RCC 7860 (cell line): ENCODE measurements around the gene NETO1.
A peak's percentile ranks its signal among the peaks of the same experiment; 100 is the strongest.

ENCODE experiments used
- DNase-seq: peaks from one replicate; pipeline ENCODE4 v3.0.0-alpha.2; 2015; ENCODE audit warnings: low spot score
- FAIRE-seq: peaks from 2 replicates; lab custom pipeline; 2012; peaks lifted over from hg19 to GRCh38; lab: Jason Lieb, UNC

NETO1 gene

DNA sequence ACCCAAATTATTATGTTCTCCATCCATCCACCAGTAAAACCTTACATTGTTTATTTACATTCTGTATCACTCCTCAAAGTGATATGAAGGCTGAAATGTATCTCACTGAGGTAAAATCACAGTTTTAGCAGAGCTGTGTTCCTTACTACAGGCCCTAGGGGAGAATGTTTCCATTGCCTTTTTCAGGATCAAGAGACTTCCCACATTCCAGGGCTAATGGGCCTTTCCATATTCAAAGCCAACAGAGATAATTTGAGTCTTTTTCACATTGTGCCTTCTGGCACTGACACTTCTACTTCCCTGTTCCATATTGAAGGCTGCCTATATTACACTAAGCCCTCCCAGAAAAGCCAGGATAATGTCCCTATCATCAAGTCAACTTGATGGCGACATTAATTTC lies 20.0 kb downstream of the NETO1 start:
- no peak for DNase-seq
- no peak for FAIRE-seq

DNA sequence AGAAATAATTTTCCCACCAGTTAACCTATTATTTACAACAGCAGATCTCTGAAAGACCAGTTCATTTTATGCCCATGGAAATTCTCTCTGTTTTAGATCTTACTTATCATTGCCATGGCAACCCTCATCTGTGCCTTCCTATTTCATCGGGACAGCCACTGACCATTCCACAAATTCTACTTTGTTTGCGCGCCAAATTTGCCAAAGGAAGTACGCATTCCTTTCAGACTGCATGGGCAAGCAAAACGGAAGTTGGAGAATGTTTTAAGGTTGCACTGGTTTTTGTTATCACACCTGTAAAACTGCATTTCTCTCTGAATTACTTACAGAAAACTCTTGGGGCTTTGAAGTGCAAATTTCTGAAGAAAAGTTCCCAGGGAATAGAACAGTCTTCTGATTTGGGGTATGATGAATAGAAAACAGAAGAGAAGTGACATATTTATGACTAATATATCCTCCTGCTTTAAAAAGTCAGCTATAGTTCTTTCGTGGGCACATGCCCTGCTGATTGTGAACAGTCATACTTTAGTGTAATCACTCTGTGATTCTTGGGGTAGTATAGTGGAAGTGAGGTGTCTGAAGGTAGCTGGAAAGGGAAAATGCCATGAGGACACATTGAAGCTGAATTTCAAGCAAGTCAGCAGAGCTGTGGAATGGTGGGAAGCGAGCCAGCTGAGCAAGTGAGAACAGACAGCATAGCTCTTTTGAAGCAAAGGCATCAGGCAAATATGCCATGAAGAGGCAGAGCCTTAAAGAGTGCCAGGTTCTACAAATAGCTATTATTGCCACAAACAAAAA lies 20.9 kb downstream of the NETO1 start:
- FAIRE-seq (no peak), DNase-seq (no peak)

DNA sequence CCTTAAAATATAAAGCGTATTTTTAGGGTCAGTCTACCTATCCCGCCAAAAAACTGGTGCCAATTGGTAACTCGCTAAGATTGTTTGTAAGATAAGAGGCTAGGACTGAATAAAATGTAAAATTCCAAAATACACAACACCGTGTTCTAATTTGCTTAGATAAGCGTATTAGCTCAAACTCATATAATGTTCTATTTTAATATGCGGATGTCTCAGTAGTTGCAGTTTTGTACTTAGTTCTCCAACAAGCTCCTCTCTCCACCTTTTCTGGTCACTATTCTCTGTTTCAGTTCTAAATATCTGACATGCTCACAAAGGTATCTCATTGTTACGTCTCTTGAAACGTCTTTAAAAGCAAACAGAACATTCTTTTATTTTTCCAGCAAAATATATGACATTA lies 24.0 kb downstream of the NETO1 start:
- DNase-seq (no peak), FAIRE-seq (no peak)

DNA sequence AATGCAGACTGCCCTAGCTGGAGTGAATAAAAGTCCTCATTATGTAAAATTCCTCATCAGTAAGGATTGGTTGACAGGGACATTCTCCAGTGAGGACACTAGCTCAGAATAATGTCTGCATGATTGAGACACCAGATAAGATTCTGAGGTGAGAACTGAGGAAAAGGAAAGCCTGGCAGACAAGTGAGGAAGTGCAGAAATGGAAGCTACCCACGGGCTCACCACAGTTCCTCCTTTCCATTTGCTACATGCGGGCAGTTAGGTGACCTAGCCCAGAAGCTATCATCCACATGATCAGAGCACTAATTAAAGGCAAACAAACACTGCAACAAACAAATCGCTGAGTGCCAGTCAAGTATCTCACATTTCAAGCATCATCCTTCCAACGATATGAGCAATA lies 27.7 kb downstream of the NETO1 start:
- FAIRE-seq (no peak), DNase-seq (no peak)

DNA sequence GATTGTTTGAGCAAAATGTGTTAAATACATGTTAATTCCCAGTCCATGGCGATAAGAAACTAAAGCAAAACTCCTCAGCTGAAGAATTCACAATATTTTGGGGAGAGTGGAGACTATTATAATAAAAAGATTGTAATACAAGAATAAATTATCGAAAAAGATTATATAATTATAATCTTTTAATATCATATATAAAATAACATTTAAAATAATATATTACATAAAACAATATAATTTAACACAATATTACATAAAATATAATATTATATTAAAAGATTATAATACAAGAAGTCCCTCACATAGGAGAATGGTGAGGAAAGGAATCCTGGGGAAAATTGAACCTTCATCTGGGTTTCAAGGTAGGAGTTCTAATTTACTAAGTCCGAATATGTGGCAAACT lies 33.1 kb downstream of the NETO1 start:
- FAIRE-seq (no peak), DNase-seq (no peak)

DNA sequence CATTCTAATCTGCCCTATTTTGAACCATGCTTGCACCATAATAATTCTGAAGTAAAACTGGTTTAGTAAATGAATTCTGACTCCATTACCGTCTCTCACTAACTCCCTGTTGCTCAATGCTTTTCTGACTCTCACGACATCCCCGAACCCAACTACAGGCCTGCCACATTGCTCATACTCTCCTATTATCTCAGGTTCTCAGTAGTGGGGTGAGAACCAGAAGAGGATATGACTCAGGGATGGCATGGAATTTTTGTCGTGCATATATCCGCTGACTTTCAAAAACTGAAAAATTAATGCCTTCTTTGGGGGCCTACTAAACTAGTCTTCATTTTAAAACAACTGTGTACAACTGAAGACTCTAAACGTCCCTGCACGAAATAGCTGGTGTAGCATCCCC lies 34.3 kb downstream of the NETO1 start:
- DNase-seq (no peak), FAIRE-seq (no peak)

DNA sequence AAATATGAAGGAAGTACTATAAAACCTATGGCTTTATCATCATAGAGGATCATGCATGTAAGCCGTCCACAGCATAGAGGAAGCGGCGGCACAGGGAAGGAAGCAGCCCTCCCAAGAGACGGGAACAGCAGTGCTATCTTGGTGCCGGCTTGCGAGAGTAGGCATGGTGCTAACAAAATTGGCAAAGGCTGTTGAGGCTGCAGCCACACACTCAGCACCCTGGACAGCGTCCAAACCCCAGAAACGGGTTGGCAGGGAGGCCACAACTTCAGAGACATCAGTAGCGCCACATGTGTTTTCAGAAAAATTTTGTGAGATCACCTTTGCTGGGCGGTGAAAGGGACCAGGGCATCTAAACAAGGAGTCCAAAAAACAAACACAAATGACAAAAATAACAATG lies 37.7 kb downstream of the NETO1 start:
- DNase-seq (no peak), FAIRE-seq (no peak)

DNA sequence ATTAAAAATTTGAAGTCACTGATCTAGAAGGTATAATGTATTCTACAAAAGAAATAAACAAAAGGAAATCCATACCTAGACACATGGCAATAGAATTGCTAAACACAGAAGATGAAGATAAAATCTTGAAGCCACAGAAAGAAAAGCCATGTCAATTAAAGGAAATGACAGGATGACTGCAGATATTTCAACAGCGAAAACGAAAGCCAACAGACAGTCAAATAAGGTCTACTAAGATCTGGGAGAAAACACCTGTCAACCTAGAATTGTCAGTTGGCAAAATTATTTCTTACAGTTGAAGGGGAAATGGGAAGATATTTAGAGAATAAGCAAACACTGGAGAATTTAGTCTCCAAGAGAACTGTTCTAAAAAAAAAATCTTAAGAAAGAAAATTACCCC lies 39.2 kb downstream of the NETO1 start:
- FAIRE-seq (no peak), DNase-seq (no peak)

DNA sequence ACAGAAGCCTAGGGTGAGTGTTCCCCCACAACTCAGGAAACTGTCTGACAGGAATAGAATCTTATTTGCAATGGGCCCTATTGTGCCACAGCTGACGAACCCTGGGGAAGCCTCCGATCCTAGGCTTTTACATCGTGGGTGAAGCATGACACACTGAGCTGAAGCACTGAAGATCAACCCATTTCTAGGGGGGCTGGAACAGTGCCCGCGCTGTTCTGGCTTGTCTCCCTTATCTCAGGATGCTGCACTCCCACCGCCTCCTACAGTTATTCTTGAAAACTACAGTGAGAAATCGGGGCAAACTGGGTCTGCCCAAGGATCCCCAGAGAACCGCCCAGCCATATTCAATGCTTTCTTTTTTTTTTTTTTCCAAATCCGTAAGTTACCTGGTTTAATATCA lies 41.1 kb downstream of the NETO1 start:
- no peak for DNase-seq
- no peak for FAIRE-seq

DNA sequence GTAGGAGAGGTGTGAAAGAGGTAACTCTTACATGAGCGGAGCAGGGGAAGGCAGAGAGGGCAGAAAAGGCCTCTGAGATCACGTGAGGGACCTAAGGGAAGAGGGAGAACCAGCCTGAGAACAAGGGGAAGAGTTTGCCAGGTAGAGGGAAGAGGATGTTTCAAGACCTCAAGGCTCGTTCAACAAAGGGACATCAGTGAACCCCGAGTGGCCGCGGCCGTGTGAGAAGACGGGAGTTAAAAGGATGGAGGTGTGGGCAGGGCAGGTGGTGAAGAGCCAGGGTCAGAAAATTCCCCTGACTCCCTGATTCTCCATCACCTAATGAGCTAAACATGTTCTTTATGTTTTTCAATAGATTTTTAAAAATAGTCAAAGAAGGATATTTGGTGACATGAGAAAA lies 44.4 kb downstream of the NETO1 start:
- FAIRE-seq (no peak), DNase-seq (no peak)

DNA sequence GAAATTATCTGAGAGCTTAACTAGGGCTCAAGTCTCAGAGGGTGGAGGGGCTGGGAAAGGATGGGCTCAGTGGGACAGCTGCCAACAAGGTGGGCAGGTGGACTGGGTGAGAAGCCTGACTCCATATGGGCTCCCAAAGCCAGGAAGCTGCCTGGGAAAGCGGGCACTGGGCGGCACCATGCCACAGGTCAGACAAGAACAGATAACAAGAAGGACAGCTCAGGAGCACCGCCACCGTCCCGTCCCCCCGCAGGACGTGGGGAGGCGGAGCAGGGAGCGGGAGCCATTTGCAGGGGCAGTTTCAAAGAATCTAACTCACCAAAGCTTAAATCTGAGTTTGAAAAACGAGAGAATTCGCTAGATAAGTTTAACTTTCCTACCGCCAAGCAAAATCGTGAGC lies 45.6 kb downstream of the NETO1 start:
- no peak for FAIRE-seq
- DNase-seq: no peak

DNA sequence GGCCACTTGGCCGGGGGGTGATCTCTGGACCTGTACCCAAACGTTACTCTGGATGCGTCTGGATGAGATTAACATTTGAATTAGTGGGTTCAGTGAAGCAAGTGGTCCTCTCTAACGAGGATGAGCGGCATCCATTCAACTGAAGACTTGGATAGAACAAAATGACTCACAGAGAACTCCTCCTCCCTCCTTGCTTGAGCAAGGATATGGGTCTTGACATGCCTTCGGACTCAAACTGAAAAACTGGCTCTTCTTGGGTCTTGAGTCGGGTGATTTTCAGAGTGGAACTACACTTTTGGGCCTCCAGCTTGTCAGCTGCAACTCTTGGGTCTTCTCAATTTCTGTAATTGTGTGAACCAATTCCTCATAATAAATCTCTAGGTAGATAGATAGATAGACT lies 47.2 kb downstream of the NETO1 start:
- FAIRE-seq (no peak), DNase-seq (no peak)

DNA sequence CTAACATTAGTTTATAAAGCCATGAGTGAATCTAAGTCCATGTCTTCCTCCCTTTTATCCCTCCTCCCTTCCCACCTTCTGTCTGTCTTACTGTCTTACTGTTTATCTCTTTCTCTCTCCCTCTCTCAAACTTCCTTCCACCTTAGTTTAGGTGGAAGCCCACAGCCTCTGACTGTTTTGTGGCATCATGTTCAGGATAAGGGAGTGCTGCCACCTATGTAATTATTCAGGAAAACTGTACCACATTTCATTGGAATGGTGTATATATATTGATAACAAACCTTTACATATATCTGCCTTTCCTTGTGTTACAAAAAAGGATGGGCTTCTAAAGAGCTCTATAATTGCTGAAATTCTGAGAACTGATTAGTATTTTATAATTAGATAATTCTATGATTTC lies 48.7 kb downstream of the NETO1 start:
- DNase-seq (no peak), FAIRE-seq (no peak)

DNA sequence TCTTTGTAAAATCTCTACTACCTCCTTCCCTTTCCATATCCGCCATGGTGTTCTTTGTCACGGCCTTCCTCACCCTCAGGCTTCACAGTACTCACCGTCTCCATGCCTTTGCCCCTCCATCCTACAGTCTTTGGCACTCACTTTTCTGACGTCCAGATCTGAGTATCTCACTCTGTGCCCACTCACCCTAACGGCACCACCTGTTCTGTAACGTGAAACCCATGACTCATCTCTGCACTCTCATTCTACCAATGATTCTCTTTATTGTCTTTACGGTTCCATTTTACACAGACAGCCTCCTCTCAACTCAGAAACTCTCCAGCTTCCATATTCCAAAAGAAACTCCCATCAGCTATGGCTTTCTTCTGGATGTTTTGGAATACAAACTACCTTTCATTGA lies 56.7 kb downstream of the NETO1 start:
- DNase-seq: no peak
- no peak for FAIRE-seq

DNA sequence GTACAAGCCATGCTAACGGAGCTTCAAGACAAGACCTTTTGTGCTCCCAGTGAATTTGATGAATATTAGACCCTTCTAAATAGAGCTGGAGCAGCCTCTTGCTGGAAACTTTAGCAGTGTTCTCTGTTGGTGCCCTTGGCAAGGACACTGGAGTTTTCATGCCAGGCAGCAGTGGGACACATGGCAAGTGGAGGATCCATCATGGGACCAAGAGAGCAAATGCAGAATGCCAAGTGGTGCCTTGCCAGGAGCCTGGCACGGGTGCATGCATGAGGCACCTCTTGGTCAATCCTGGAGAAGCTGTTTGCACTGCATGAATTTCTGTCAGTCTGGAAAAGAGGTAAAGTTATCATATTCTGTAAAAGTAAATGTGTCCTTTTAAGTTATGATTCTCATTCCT lies 59.1 kb downstream of the NETO1 start:
- no peak for FAIRE-seq
- DNase-seq: no peak

DNA sequence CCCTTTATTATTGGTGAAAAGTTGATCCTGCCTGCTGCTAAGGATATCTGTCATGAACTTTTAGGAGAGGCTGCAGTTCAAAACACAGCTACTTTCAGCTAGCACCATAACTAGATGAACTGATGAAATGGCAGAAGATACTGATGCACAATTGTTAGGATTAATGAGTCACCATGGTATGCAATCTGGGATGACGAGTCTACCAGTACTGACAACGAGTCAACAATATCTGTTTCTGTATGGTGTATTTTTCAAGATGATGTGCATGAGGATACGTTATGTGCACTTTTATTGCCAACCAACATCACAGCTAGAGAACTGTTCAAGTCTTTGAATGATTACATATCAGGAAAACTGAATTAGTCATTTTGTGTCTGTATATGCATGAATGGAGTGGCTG lies 68.7 kb downstream of the NETO1 start:
- FAIRE-seq: no peak
- no peak for DNase-seq

DNA sequence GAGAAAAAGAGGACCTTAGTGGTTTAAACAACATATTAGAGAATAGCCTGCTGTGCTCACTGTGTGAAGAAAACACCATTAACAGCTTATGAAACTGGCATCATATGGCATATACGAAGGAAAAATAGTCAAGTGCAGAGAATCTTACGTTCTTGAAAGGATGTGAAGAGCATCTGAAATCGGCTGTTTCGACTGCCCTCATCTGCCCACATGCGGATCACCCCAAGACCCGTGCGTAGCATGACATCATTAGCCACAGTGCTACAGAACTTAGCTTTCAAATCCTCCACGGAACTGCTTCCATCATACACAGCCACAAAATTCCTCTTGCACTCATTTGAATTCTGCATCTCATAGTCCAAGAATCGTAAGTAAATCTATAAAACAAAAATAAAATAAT lies 84.3 kb downstream of the NETO1 start:
- FAIRE-seq (no peak), DNase-seq (no peak)

DNA sequence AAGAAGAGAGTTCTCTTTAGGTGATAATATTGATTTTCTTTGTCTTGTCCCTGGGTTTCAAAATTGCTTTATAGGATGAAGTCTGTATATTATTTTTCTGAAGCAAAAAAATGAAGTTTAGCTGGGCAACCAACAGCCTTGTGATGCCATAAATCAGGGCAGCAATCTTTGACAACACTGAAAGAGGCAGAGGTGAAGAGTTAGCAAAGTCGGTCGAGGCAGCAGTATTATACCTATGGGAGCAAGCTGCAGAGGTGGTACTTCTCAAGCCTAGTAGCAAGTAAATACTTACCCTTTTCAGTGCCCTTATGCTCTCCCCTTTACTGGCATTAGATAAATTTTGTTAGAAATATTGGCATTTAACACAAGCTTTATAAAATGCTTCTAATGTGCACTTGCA lies 92.9 kb downstream of the NETO1 start:
- FAIRE-seq (no peak), DNase-seq (no peak)

DNA sequence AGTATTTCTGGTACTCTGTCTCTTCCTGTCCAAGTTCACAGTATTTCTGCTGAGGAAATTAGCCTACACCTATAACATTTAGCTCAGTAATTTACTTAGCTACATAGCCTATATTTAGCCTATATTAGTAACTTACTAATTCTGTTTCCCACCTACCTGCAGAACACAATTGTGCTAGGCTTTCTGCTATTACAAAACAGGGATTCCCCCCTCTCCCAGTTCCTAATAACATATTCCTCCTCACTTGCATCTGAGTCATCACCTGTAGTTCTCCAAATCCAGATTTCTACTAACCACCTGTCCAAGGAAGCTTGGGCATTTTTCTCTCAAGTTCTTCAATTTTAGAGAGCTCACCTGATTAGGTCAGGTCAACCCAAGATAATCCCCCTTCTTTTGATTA lies 94.9 kb downstream of the NETO1 start:
- FAIRE-seq (no peak), DNase-seq (no peak)

DNA sequence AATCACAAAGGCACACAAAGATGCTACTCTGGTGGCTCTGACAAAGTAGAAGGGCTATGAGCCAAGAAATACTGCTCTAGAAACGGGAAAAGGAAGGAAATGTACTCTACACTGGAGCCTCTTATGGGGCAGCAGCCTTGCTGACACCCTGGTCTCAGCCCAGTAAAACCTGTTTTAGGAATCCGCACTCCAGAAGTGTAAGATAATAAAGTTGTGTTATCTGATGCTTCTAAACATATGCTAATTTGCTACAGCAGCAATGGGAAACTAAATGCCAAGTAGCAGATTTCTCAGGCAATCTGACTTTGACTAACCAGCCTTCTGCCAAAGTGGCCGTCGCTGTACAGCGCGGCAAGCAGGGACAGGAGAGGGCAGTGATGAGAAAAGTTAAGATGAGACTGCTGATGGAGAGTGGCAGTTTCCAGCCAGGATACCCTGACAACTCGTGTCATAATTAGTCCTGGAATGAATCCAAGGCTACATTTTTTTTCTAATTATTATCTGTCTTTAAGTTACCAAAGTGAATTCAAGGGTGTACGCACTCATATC lies 99.0 kb downstream of the NETO1 start:
- FAIRE-seq: no peak
- no peak for DNase-seq

DNA sequence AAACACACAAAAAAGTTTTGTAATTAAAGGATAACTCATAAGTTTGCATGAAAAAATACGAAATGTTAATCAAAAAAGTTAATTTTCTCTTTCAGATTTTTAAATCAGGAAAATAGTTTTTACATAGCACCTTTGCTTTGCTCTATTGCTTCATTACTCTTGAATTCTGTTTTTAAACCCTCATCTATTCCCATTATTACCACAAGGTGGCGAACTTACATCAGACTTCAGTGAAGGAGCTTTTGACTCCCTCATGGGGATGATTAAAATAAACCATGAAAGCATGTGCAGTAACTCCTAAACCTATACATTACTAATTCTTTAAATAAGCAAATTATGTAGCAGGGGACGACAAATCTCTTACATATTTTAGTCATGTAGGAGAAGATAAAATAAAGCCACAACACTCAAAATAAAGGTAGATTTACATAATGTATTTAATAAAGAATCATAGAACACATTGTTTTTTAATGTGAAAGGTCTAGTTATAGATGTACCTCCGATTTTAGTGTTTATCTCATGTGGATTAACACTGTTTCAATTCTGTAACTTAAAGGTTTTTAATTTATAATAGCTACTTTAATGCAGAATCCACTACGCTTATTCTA lies 105.2 kb downstream of the NETO1 start:
- peak; percentile 50 for DNase-seq
- FAIRE-seq: peak; percentile 70

DNA sequence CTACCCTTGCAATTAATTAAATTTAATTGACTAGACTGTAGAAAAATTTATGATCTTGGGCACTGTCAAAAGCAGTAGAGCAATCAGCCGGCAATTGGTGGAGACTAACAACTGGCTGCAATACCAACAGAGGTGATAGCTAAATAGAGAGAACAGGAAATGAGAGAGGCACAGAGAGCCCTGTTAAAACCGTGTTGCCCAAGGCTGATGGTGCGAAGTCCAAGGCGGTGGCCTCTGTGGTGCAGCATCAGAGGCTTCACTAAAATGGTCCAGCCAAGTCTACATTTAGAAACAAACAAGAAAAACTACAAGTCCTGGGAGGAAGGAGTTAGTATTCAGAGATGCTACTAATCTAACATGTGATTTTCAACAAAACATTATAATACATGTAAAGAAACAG lies 115.6 kb downstream of the NETO1 start:
- no peak for DNase-seq
- no peak for FAIRE-seq

DNA sequence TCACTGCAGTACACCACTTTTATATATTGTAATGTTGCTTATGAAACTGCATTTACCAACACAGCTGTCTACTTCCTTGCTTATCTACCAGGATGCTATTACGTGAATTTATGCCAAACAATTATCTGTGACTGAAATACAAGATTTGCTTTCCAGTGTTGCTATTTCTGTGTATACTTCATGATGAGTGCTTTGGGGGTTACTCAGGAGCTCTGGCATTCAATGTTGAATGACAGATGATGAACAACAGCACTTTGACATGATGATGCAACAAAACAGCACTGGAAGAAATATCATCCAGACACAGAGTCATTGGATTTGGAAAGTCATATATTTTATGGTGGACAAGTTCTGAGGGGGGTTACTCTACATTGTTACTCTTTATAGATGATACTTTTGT lies 125.8 kb downstream of the NETO1 start:
- DNase-seq (no peak), FAIRE-seq (no peak)
